Measurements from ENCODE around the gene PHKG2. TPM values are rescaled to one million over a fixed set of nuclear protein-coding genes. Genes with fewer than 3 reads are reported as not detected.

Gene PHKG2
- total and polyA plus RNA-seq, 10 donors, result 28.5 to 51.6 (median 34.5) TPM

DNA sequence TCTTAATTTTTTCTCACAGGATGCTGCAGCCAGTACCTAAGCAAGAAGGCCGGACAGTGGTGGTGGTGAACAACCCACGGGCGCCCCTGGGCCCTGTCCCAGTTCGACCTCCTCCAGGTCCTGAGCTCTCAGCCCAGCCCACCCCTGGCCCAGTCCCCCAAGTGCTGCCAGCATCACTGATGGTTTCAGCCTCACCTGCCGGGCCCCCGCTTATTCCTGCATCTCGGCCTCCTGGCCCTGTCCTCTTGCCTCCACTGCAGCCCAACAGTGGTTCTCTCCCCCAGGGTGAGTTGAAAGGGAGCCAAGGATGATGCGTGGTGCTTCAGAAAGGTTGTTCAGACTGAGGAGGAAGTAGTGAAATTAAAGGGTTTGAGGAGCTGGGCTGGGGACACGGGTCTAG lies 27.5 kb upstream of the PHKG2 start:
- DNase-seq, result no peak
- no peak overlapping the region for H3K4me3 ChIP-seq
- TF ChIP-seq POLR2AphosphoS5 (IDR thresholded peaks at IDR 0.05), result no peak
- TF ChIP-seq POLR2A (IDR thresholded peaks at IDR 0.05), result no peak
- TF ChIP-seq, protein P1, sequence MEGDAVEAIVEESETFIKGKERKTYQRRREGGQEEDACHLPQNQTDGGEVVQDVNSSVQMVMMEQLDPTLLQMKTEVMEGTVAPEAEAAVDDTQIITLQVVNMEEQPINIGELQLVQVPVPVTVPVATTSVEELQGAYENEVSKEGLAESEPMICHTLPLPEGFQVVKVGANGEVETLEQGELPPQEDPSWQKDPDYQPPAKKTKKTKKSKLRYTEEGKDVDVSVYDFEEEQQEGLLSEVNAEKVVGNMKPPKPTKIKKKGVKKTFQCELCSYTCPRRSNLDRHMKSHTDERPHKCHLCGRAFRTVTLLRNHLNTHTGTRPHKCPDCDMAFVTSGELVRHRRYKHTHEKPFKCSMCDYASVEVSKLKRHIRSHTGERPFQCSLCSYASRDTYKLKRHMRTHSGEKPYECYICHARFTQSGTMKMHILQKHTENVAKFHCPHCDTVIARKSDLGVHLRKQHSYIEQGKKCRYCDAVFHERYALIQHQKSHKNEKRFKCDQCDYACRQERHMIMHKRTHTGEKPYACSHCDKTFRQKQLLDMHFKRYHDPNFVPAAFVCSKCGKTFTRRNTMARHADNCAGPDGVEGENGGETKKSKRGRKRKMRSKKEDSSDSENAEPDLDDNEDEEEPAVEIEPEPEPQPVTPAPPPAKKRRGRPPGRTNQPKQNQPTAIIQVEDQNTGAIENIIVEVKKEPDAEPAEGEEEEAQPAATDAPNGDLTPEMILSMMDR (IDR thresholded peaks at IDR 0.05 in 8 of 11, conservative IDR thresholded peaks at IDR 0.05 in 3 of 11), result no peak
- H3K9me3 ChIP-seq, result no peaks in the 10 kb centered on the region
- H3K4me1 ChIP-seq, result peaks cover 3 to 44% (median 25%) of the 10 kb centered on the region in 6 donors
- 84 to 96% (median 85%) methylated on average over 8 to 9 of the region's 9 CpGs for WGBS, 5 donors
- H3K36me3 ChIP-seq, result peaks cover 10 to 100% (median 99%) of the 10 kb centered on the region in 6 donors
- intact Hi-C loops (cut with DNase I; ENCODE audit: low total_unique reads), result loop anchor here (10.0 kb wide), 1 partner anchor 54 kb away; no protein-coding TSS in a partner anchor
- no peaks in the 10 kb centered on the region for H3K27me3 ChIP-seq (replicated peaks in 1 of 7)
- peak overlapping the region in 1 of 8 donors; percentile 9 for H3K27ac ChIP-seq

DNA sequence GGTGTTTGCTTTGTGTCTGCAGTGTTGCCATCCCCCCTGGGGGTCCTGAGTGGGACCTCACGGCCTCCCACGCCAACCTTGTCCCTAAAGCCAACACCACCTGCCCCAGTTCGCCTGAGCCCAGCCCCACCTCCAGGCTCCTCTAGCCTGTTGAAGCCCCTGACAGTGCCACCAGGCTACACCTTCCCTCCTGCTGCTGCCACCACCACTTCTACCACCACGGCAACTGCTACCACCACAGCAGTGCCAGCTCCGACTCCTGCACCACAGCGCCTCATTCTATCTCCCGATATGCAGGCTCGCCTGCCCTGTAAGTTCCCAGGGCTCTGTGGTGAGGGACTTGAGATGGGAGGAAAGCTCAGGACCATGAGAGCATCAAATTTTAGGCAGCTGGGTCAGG lies 27.1 kb upstream of the PHKG2 start:
- DNase-seq, result no peak
- H3K27ac ChIP-seq, result peak overlapping the region in 2 of 8 donors; percentile 9 to 21
- H3K4me1 ChIP-seq, result peaks cover 3 to 44% (median 26%) of the 10 kb centered on the region in 6 donors
- H3K9me3 ChIP-seq, result no peaks in the 10 kb centered on the region
- WGBS, 5 donors, result 94 to 97% (median 96%) methylated on average over 8 of the region's 8 CpGs
- intact Hi-C loops (cut with DNase I; ENCODE audit: low total_unique reads), result loop anchor here (10.0 kb wide), 1 partner anchor 54 kb away; no protein-coding TSS in a partner anchor
- peaks cover 13 to 100% (median 96%) of the 10 kb centered on the region in 6 donors for H3K36me3 ChIP-seq
- H3K27me3 ChIP-seq (replicated peaks in 1 of 7), result no peaks in the 10 kb centered on the region
- TF ChIP-seq POLR2A (IDR thresholded peaks at IDR 0.05), result no peak
- peak in 2 of 3 donors; percentile 8 to 41 for TF ChIP-seq POLR2AphosphoS5 (IDR thresholded peaks at IDR 0.05)
- TF ChIP-seq, protein P1 (IDR thresholded peaks at IDR 0.05 in 8 of 11, conservative IDR thresholded peaks at IDR 0.05 in 3 of 11), result no peak
- no peak overlapping the region for H3K4me3 ChIP-seq

DNA sequence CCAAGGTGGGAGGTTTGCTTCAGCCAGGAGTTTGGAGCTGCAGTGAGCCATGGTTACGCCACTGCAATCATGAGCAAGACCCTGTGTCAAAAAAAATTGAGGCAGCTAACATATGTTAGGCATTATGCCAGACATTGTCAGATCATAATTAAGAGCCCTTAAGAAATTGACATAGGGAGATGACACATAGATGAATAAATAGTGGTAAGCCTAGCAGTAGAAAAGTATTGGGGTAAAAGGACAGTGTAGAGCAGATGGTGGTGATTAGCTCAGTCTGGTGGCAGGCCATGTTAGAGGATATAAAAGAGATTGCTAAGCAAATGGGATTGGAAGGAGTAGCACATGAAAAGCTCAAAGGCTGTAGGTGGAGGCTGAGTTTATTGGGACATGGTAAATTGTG lies 26.6 kb upstream of the PHKG2 start:
- TF ChIP-seq POLR2AphosphoS5 (IDR thresholded peaks at IDR 0.05) (no peak), POLR2A (IDR thresholded peaks at IDR 0.05) (no peak)
- TF ChIP-seq, protein P1 (IDR thresholded peaks at IDR 0.05 in 8 of 11, conservative IDR thresholded peaks at IDR 0.05 in 3 of 11), result no peak
- H3K9me3 ChIP-seq, result no peaks in the 10 kb centered on the region

DNA sequence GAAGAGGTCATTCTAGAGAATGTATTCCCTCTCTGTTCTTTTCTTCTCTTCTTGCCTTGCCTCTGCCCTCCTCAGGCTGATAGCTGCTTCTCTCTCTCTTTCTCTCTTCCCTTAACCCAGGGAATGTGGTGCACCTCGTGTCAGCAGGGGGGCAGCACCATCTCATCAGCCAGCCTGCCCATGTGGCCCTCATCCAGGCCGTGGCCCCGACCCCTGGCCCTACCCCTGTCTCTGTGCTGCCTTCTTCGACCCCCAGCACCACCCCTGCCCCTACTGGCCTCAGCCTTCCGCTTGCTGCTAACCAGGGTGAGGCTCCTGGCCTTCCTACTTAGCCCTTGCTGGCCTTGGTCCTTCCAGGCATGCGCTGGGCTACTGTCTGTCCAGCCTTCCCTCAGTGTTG lies 25.8 kb upstream of the PHKG2 start:
- no peaks in the 10 kb centered on the region for H3K9me3 ChIP-seq
- peak overlapping the region in 5 of 8 donors; percentile 12 to 75 (median 16) for H3K27ac ChIP-seq
- DNase-seq, result peak; percentile 74
- H3K27me3 ChIP-seq (replicated peaks in 1 of 7), result no peaks in the 10 kb centered on the region
- H3K4me1 ChIP-seq, result peaks cover 3 to 44% (median 21%) of the 10 kb centered on the region in 6 donors
- no peak for TF ChIP-seq POLR2A (IDR thresholded peaks at IDR 0.05)
- TF ChIP-seq, protein P1 (IDR thresholded peaks at IDR 0.05 in 8 of 11, conservative IDR thresholded peaks at IDR 0.05 in 3 of 11), result peak in 5 of 11 experiments; percentile 17 to 40 (median 34)
- TF ChIP-seq POLR2AphosphoS5 (IDR thresholded peaks at IDR 0.05), result peak; percentile 38 to 80 (median 56)
- intact Hi-C loops (cut with DNase I; ENCODE audit: low total_unique reads), result loop anchor here (10.0 kb wide), 1 partner anchor 52 kb away; no protein-coding TSS in a partner anchor
- H3K36me3 ChIP-seq, result peaks cover 13 to 100% (median 89%) of the 10 kb centered on the region in 6 donors
- WGBS, 5 donors, result 61 to 77% (median 69%) methylated on average over 6 of the region's 6 CpGs
- H3K4me3 ChIP-seq, result no peak overlapping the region

More for the DNA sequence above, 26.6 kb upstream of the PHKG2 start:
- Histone ChIP-seq H3K27ac (peak overlapping the region in 2 of 8 donors; percentile 9 to 21), H3K27me3 (replicated peaks in 1 of 7) (no peaks in the 10 kb centered on the region), H3K4me3 (no peak overlapping the region), H3K4me1 (peaks cover 3 to 44% (median 25%) of the 10 kb centered on the region in 6 donors), H3K36me3 (peaks cover 13 to 100% (median 94%) of the 10 kb centered on the region in 6 donors)
- no peak for DNase-seq
- intact Hi-C loops (cut with DNase I; ENCODE audit: low total_unique reads), result loop anchor here (10.0 kb wide), 1 partner anchor 53 kb away; no protein-coding TSS in a partner anchor
- WGBS, 5 donors, result 91 to 100% (median 96%) methylated on average over 1 of the region's 1 CpG

All from spleen (tissue), 11 donors.